ENCODE data around the gene ADAM23.

ADAM23 gene

GRCh38 chr2:206642075-206643025, 199.0 kb downstream of the ADAM23 start, which contains the start of gene FAM237A:
FAM237A (plus strand) TSS chr2:206642487; CDS start chr2:206644237, 1,750 bp downstream.
- DNase-seq (ENCODE audit: low spot score): peak; percentile 1

GRCh38 chr2:206647985-206648384, 204.7 kb downstream of the ADAM23 start:
- DNase-seq (ENCODE audit: low spot score): no peak

- no peak for DNase-seq (ENCODE audit: low spot score)
Observed at GRCh38 chr2:206657087-206657486, 213.8 kb downstream of the ADAM23 start.

GRCh38 chr2:206665251-206665650, 221.9 kb downstream of the ADAM23 start:
- no peak for DNase-seq (ENCODE audit: low spot score)

All from CD4-positive, alpha-beta T cell treated with Interleukin-2 at 100 ng/mL for 4 hours (primary cell).